Gastroesophageal sphincter (tissue), 4 donors: ENCODE measurements around the gene PDE6A. TPM values are rescaled to one million over a fixed set of nuclear protein-coding genes. Genes with fewer than 3 reads are reported as not detected.
"Not testable (repeated sequence)": the region's sequence is repeated elsewhere in the genome, so short reads cannot be mapped to it uniquely, and the experiment has no call there.

Source experiments
- ATAC-seq: fragments of 150-250 bp; one replicate; pipeline ENCODE4 v1.9.1; 2016; ENCODE audit warnings: mild to moderate bottlenecking, moderate library complexity
- H3K27ac ChIP-seq, 4 donors: fragments of 200-600 bp; sonication (generic) in 3 of 4; 1 replicate in 3 of 4; 2 replicates in 1 of 4; pipeline ENCODE4 v1.5.1; 2016 to 2019
- H3K27me3 ChIP-seq: fragments of 200-600 bp; sonication (generic); one replicate; pipeline ENCODE4 v1.5.1; 2019
- H3K36me3 ChIP-seq, 2 donors: fragments of 200-600 bp; sonication (generic); one replicate each; pipeline ENCODE4 v1.5.1; 2019; ENCODE audit warnings: control low read depth in 1 of 2
- H3K4me1 ChIP-seq, 3 donors: fragments of 200-600 bp; sonication (generic); 1 replicate in 2 of 3; 2 replicates in 1 of 3; pipeline ENCODE4 v1.5.1; 2016 to 2019; ENCODE audit warnings: control low read depth in 2 of 3
- H3K4me3 ChIP-seq, 2 donors: fragments of 200-600 bp; sonication (generic); one replicate each; pipeline ENCODE4 v1.5.1; 2019; ENCODE audit warnings: mild to moderate bottlenecking in 1 of 2, moderate library complexity in 1 of 2
- H3K9me3 ChIP-seq, 3 donors: fragments of 200-600 bp; sonication (generic); one replicate each; pipeline ENCODE4 v1.5.1; 2017 to 2019; ENCODE audit warnings: control low read depth in 2 of 3
- CTCF ChIP-seq, 4 experiments: fragments of 200-600 bp in 2 of 4; fragments of 450-650 bp in 2 of 4; sonication (generic) in 1 of 4; IDR thresholded peaks; one replicate each; pipeline ENCODE4 v1.5.1; 2017 to 2019; ENCODE audit warnings: antibody characterized with exemption in 4 of 4, mild to moderate bottlenecking in 2 of 4, moderate library complexity in 2 of 4
- EP300 ChIP-seq: sonication (generic); formaldehyde crosslinking; IDR thresholded peaks from one replicate; pipeline ENCODE4 v1.6.1; 2017; ENCODE audit warnings: antibody characterized with exemption, mild to moderate bottlenecking
- POLR2A ChIP-seq, 2 donors: fragments of 450-650 bp; IDR thresholded peaks; one replicate each; pipeline ENCODE4 v1.6.1; 2017; ENCODE audit warnings: antibody characterized with exemption in 2 of 2, mild to moderate bottlenecking in 2 of 2, moderate library complexity in 1 of 2
- POLR2AphosphoS5 ChIP-seq: sonication (generic); formaldehyde crosslinking; IDR thresholded peaks from one replicate; pipeline ENCODE4 v1.6.1; 2017; ENCODE audit warnings: antibody characterized with exemption
- WGBS, 2 donors: methylation state at CpG; one replicate each; pipeline ENCODE4 v1.1.5; 2018; ENCODE audit warnings: low coverage in 1 of 2; 5-methylcytosine and 5-hydroxymethylcytosine counted together
- total RNA-seq, 4 donors: library from RNA; depleted of rRNA; stranded (reverse); fragments of >200 nt; gene quantifications; one replicate each; pipeline ENCODE4 v1.1.0, GENCODE V29; 2016

PDE6A gene
- total RNA-seq, 4 donors from 2014 or later: 0.05 TPM; not detected in 3

- Histone ChIP-seq H3K36me3 (no peaks in the 10 kb centered on the region), H3K27ac (no peak overlapping the region), H3K9me3 (no peaks in the 10 kb centered on the region), H3K27me3 (no peaks in the 10 kb centered on the region), H3K4me1 (peaks cover 0 to 18% (median 3%) of the 10 kb centered on the region in 3 donors), H3K4me3 (no peak overlapping the region)
- WGBS, 2 donors: 63 to 64% methylated on average over 3 to 4 of the region's 7 CpGs
- TF ChIP-seq CTCF (IDR thresholded peaks at IDR 0.05): no peak
- TF ChIP-seq POLR2AphosphoS5: no peak
- TF ChIP-seq POLR2A (IDR thresholded peaks at IDR 0.05): no peak
- no peak for TF ChIP-seq EP300
- no peak for ATAC-seq
Observed at GRCh38 chr5:149860801-149861322, 83.7 kb downstream of the PDE6A start.

GRCh38 chr5:149859746-149860145 lies 84.8 kb downstream of the PDE6A start:
- WGBS, 2 donors: 94 to 100% methylated on average over 2 to 4 of the region's 4 CpGs
- H3K9me3 ChIP-seq: no peaks in the 10 kb centered on the region
- peaks cover 0 to 18% (median 3%) of the 10 kb centered on the region in 3 donors for H3K4me1 ChIP-seq
- H3K27ac ChIP-seq: no peak overlapping the region
- TF ChIP-seq CTCF (IDR thresholded peaks at IDR 0.05): no peak
- TF ChIP-seq EP300: no peak
- TF ChIP-seq POLR2AphosphoS5: no peak
- no peak for TF ChIP-seq POLR2A (IDR thresholded peaks at IDR 0.05)
- no peak overlapping the region for H3K4me3 ChIP-seq
- no peaks in the 10 kb centered on the region for H3K27me3 ChIP-seq
- H3K36me3 ChIP-seq: no peaks in the 10 kb centered on the region
- no peak for ATAC-seq

- not testable (repeated sequence) for H3K36me3 ChIP-seq, H3K4me3 ChIP-seq, ATAC-seq, H3K27me3 ChIP-seq, H3K9me3 ChIP-seq
- Histone ChIP-seq H3K27ac (peak overlapping the region in 1 of 4 donors; percentile 81), H3K4me1 (peaks cover 0 to 18% (median 3%) of the 10 kb centered on the region in 3 donors)
- WGBS, 2 donors: 100% methylated on average over 4 of the region's 6 CpGs
Observed at GRCh38 chr5:149858481-149858880, 86.1 kb downstream of the PDE6A start.

GRCh38 chr5:149857499-149857898 lies 87.1 kb downstream of the PDE6A start:
- H3K27me3 ChIP-seq: no peaks in the 10 kb centered on the region
- WGBS, 2 donors: 26% methylated on average over 3 of the region's 4 CpGs; no CpG with 5 or more reads in 1 of the 2 donors
- H3K27ac ChIP-seq: peak overlapping the region in 3 of 4 donors; percentile 62 to 81 (median 74)
- H3K4me3 ChIP-seq: no peak overlapping the region
- peaks cover 0 to 27% (median 3%) of the 10 kb centered on the region in 3 donors for H3K4me1 ChIP-seq
- no peaks in the 10 kb centered on the region for H3K9me3 ChIP-seq
- H3K36me3 ChIP-seq: no peaks in the 10 kb centered on the region
- TF ChIP-seq CTCF (IDR thresholded peaks at IDR 0.05) (no peak), EP300 (peak; percentile 72), POLR2A (IDR thresholded peaks at IDR 0.05) (no peak), POLR2AphosphoS5 (peak; percentile 97)
- peak; percentile 89 for ATAC-seq

- no peak for ATAC-seq
- Histone ChIP-seq H3K4me3 (no peak overlapping the region), H3K36me3 (peaks cover 0 to 16% of the 10 kb centered on the region in 2 donors), H3K27ac (peak overlapping the region in 3 of 4 donors; percentile 27 to 81 (median 48)), H3K4me1 (peaks cover 0 to 27% (median 3%) of the 10 kb centered on the region in 3 donors), H3K9me3 (no peaks in the 10 kb centered on the region), H3K27me3 (no peaks in the 10 kb centered on the region)
- TF ChIP-seq POLR2A (IDR thresholded peaks at IDR 0.05) (no peak), POLR2AphosphoS5 (no peak), EP300 (no peak), CTCF (IDR thresholded peaks at IDR 0.05) (no peak)
- 68 to 73% methylated on average over 4 of the region's 4 CpGs for WGBS, 2 donors
Observed at GRCh38 chr5:149855366-149855765, 89.2 kb downstream of the PDE6A start.
